ENCODE data around the gene COL4A2. TPM values are rescaled to one million over a fixed set of nuclear protein-coding genes. Genes with fewer than 3 reads are reported as not detected.

The COL4A2 gene
- total RNA-seq, 1 experiment from 2014 or later, result 1.6 TPM

DNA sequence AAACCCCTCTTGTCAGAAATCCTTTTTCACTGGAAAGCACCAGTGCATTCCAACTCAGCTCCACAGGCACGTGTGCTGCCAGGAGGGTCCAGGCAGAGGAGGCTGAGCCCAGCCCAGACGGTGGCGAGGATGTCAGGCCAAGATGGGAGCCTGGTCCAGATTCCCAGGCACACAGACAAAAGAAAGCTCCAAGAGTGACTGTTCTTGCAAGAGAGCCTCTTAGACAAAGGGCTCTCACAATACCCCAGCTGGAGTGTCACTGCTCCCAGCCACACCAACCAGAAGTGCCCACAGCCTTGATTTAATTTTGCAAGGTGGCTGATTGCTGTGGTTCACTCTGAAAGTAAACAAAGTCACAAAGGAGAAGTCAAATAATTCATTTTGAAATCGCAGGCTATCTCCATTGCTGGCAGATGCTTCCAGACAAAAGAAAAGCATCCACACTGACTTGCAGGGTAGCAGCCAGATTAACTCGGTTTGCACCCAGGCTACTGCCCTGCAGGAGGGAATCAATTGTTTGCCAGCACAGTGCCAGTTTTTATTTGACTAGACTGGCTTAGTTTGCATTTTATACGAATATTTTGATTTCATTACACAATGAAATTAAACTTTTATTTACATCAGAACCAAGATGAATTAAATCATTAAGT lies 159.3 kb downstream of the COL4A2 start (continued):
- TF ChIP-seq RAD21 (IDR thresholded peaks at IDR 0.05; ENCODE audit: low read depth) (no peak), EZH2phosphoT487 (IDR thresholded peaks at IDR 0.05; ENCODE audit: borderline replicate concordance) (no peak), SIN3A (IDR thresholded peaks at IDR 0.05; ENCODE audit: low read depth) (no peak), ZNF274 (IDR thresholded peaks at IDR 0.05; ENCODE audit: low read depth, low read length) (no peak), TCF7L2 (IDR thresholded peaks at IDR 0.05; ENCODE audit: borderline replicate concordance, extremely low read depth, insufficient read depth, insufficient read length) (no peak)

DNA sequence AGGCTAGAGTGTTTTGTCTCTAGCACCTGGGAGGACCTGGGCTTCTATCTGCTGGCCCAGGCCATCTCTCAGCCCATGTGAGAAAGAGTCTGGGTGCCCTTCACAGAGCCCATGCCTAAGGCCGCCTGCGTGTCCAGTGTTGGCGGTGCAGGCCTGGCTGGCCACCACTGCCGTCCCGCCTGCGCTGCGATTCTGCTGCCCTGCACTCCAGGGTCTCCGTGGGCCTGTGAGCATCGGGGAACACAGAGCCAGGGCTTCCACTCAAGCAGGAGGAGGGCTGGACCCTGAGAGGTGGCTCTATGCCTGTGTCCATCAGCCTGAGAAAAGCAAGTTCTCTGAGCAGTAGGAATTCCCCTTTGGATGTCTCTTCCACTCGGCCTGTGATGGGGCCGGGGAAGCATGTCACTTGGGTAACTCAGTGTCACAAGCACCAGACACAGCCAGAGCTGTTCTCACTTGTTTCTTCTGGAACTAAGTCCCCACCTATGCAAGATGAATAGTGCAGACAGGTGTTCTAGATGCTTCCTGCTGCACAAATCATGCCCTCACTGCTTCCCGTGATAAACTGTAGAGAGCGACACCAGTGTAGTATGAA lies 160.5 kb downstream of the COL4A2 start:
- ChIA-PET CTCF (no interaction called here), POLR2A (no interaction called here), RAD21 (ENCODE audit: low non-redundant PET in 1 of 2, low total read pairs in 2 of 2, uncharacterized antibody in 2 of 2, unreplicated experiment in 2 of 2) (no interaction called here)
- no peak overlapping the region for H3K4me3 ChIP-seq (replicated peaks in 1 of 2; ENCODE audit: low read depth in 1 of 2, low read length in 2 of 2)
- BruUV-seq (replicated peaks), result no TSS peak
- no peaks in the 10 kb centered on the region for H3K9me2 ChIP-seq (ENCODE audit: insufficient read depth)
- no peak overlapping the region for H3K4me2 ChIP-seq (ENCODE audit: low read length)
- no peaks in the 10 kb centered on the region for H3K9me3 ChIP-seq (ENCODE audit: control insufficient read depth in 1 of 2, insufficient read depth in 1 of 2, low read depth in 1 of 2, low read length in 2 of 2)
- no peaks in the 10 kb centered on the region for H4K20me1 ChIP-seq (ENCODE audit: insufficient read depth)
- no peaks in the 10 kb centered on the region for H3K27me3 ChIP-seq (ENCODE audit: insufficient read depth, low read length)
- no peak overlapping the region for H3K9ac ChIP-seq (ENCODE audit: low read length)
- intact Hi-C loops (cut with micrococcal nuclease), result no loop called here
- H3K79me2 ChIP-seq (ENCODE audit: insufficient read depth, low read length), result no peaks in the 10 kb centered on the region
- TF ChIP-seq TCF7L2 (IDR thresholded peaks at IDR 0.05; ENCODE audit: borderline replicate concordance, extremely low read depth, insufficient read depth, insufficient read length), result no peak
- TF ChIP-seq, protein P1, sequence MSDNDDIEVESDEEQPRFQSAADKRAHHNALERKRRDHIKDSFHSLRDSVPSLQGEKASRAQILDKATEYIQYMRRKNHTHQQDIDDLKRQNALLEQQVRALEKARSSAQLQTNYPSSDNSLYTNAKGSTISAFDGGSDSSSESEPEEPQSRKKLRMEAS (IDR thresholded peaks at IDR 0.05), result no peak
- no peak for TF ChIP-seq YY1 (IDR thresholded peaks at IDR 0.05; ENCODE audit: extremely low read depth, insufficient replicate concordance, low read depth, low read length)
- no peak for TF ChIP-seq POLR2A (IDR thresholded peaks at IDR 0.05; ENCODE audit: borderline replicate concordance, extremely low read depth, insufficient read depth, insufficient read length)
- TF ChIP-seq, protein P2, sequence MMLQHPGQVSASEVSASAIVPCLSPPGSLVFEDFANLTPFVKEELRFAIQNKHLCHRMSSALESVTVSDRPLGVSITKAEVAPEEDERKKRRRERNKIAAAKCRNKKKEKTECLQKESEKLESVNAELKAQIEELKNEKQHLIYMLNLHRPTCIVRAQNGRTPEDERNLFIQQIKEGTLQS (IDR thresholded peaks at IDR 0.05), result no peak
- TF ChIP-seq CBX3 (IDR thresholded peaks at IDR 0.05; ENCODE audit: low read depth), result no peak
- no peak for TF ChIP-seq CEBPB (IDR thresholded peaks at IDR 0.05; ENCODE audit: low read depth)
- TF ChIP-seq EZH2phosphoT487 (IDR thresholded peaks at IDR 0.05; ENCODE audit: borderline replicate concordance), result no peak
- TF ChIP-seq SP1 (IDR thresholded peaks at IDR 0.05; ENCODE audit: low read depth), result no peak
- TF ChIP-seq, protein P3, sequence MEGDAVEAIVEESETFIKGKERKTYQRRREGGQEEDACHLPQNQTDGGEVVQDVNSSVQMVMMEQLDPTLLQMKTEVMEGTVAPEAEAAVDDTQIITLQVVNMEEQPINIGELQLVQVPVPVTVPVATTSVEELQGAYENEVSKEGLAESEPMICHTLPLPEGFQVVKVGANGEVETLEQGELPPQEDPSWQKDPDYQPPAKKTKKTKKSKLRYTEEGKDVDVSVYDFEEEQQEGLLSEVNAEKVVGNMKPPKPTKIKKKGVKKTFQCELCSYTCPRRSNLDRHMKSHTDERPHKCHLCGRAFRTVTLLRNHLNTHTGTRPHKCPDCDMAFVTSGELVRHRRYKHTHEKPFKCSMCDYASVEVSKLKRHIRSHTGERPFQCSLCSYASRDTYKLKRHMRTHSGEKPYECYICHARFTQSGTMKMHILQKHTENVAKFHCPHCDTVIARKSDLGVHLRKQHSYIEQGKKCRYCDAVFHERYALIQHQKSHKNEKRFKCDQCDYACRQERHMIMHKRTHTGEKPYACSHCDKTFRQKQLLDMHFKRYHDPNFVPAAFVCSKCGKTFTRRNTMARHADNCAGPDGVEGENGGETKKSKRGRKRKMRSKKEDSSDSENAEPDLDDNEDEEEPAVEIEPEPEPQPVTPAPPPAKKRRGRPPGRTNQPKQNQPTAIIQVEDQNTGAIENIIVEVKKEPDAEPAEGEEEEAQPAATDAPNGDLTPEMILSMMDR (IDR thresholded peaks at IDR 0.05 in 2 of 3, conservative IDR thresholded peaks at IDR 0.05 in 1 of 3; ENCODE audit: borderline replicate concordance in 1 of 3, insufficient read depth in 1 of 3, low read depth in 2 of 3, low read length in 2 of 3), result no peak
- TF ChIP-seq ZFX (IDR thresholded peaks at IDR 0.05), result no peak
- TF ChIP-seq POLR2AphosphoS5 (IDR thresholded peaks at IDR 0.05; ENCODE audit: low read depth, low read length), result no peak
- TF ChIP-seq FOSL1 (IDR thresholded peaks at IDR 0.05; ENCODE audit: low read depth), result no peak
- TF ChIP-seq ZNF274 (IDR thresholded peaks at IDR 0.05; ENCODE audit: low read depth, low read length), result no peak
- no peak for TF ChIP-seq EGR1 (IDR thresholded peaks at IDR 0.05; ENCODE audit: low read depth)
- TF ChIP-seq, protein P4, sequence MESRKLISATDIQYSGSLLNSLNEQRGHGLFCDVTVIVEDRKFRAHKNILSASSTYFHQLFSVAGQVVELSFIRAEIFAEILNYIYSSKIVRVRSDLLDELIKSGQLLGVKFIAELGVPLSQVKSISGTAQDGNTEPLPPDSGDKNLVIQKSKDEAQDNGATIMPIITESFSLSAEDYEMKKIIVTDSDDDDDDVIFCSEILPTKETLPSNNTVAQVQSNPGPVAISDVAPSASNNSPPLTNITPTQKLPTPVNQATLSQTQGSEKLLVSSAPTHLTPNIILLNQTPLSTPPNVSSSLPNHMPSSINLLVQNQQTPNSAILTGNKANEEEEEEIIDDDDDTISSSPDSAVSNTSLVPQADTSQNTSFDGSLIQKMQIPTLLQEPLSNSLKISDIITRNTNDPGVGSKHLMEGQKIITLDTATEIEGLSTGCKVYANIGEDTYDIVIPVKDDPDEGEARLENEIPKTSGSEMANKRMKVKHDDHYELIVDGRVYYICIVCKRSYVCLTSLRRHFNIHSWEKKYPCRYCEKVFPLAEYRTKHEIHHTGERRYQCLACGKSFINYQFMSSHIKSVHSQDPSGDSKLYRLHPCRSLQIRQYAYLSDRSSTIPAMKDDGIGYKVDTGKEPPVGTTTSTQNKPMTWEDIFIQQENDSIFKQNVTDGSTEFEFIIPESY (IDR thresholded peaks at IDR 0.05; ENCODE audit: extremely low read depth, insufficient replicate concordance, low read length), result no peak
- TF ChIP-seq EZH2 (IDR thresholded peaks at IDR 0.05), result no peak
- no peaks in the 10 kb centered on the region for H3K36me3 ChIP-seq (ENCODE audit: control insufficient read depth in 1 of 2, insufficient read depth in 2 of 2, low read length in 2 of 2)
- ATAC-seq, result no peak
- H2AFZ ChIP-seq (ENCODE audit: low read depth, low read length, poor library complexity, severe bottlenecking), result no peak overlapping the region
- no peak for DNase-seq (ENCODE audit: low read depth, low spot score)
- H3K4me1 ChIP-seq (ENCODE audit: control insufficient read depth in 1 of 2, insufficient read depth in 2 of 2, low read length in 2 of 2), result no peaks in the 10 kb centered on the region
- no peak overlapping the region for H3K27ac ChIP-seq (ENCODE audit: low read depth, low read length)
